Activated naive CD4-positive, alpha-beta T cell treated with anti-CD3 and anti-CD28 coated beads, Interleukin-2, amount 50 U/mL, for 72 hours (primary cell): Measurements from ENCODE around the gene MRPL30. TPM values are rescaled to one million over a fixed set of nuclear protein-coding genes. Genes with fewer than 3 reads are reported as not detected.
"Not testable (repeated sequence)": the region's sequence is repeated elsewhere in the genome, so short reads cannot be mapped to it uniquely, and the experiment has no call there.

Experiments
- ATAC-seq, 2 donors: fragments of 150-1000 bp; cut with Tn5 transposase; 2 replicates each; pipeline ENCODE4 v1.10.0; 2021; ENCODE audit warnings: mild to moderate bottlenecking in 2 of 2, moderate library complexity in 2 of 2
- DNase-seq, 2 donors: peaks; one replicate each; pipeline ENCODE4 v3.0.0; 2021 to 2022; ENCODE audit warnings: low spot score in 2 of 2
- H3K27ac Mint-ChIP-seq, 2 donors: one replicate each; pipeline ENCODE4 v1.8.0; 2022; ENCODE audit warnings: mild to moderate bottlenecking in 2 of 2, mixed read lengths in 2 of 2
- H3K36me3 Mint-ChIP-seq, 2 donors: one replicate each; pipeline ENCODE4 v1.8.0; 2022; ENCODE audit warnings: mixed read lengths in 2 of 2
- H3K9me3 Mint-ChIP-seq, 2 donors: one replicate each; pipeline ENCODE4 v1.8.0; 2022; ENCODE audit warnings: mixed read lengths in 2 of 2
- total RNA-seq, 2 donors: library from RNA; stranded (reverse); gene quantifications; one replicate each; pipeline ENCODE4 v1.2.3, GENCODE V29; 2022

Gene MRPL30
- total RNA-seq, 2 donors from 2014 or later, result 27.9 to 48.5 TPM

DNA sequence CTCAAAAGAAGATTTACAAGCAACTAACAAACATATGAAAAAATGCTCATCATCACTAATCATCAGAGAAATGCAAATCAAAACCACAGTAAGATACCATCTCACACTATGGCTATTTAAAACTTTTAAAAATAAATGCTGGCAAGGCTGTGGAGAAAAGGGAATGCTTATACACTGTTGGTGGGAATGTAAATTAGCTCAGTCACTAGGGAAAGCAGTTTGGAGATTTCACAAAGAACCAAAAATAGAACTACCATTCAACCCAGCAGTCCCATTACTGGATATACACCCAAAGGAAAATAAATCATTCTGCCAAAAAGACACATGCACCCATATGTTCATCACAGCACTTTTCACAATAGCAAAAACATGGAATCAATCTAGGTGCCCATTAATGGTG is 52.2 kb downstream of the MRPL30 start:
- DNase-seq, H3K27ac Mint-ChIP-seq, ATAC-seq: not testable (repeated sequence)
- Mint-ChIP-seq H3K36me3 (peaks cover 8 to 14% of the 10 kb centered on the region in 2 donors), H3K9me3 (peaks cover 19 to 36% of the 10 kb centered on the region in 2 donors)

- no peak overlapping the region for H3K27ac Mint-ChIP-seq
- H3K36me3 Mint-ChIP-seq, result peaks cover 0 to 8% of the 10 kb centered on the region in 2 donors
- peaks cover 0 to 15% of the 10 kb centered on the region in 2 donors for H3K9me3 Mint-ChIP-seq
- no peak for ATAC-seq
- no peak for DNase-seq
Measured at GRCh38 chr2:99238599-99238998, 57.6 kb downstream of the MRPL30 start.

GRCh38 chr2:99240431-99240830 is 59.4 kb downstream of the MRPL30 start:
- Mint-ChIP-seq H3K27ac (no peak overlapping the region), H3K9me3 (no peaks in the 10 kb centered on the region), H3K36me3 (no peaks in the 10 kb centered on the region)
- no peak for DNase-seq
- no peak for ATAC-seq

- Mint-ChIP-seq H3K9me3 (peaks cover 0 to 6% of the 10 kb centered on the region in 2 donors), H3K27ac (no peak overlapping the region), H3K36me3 (peaks cover 9 to 12% of the 10 kb centered on the region in 2 donors)
- ATAC-seq, result no peak
- no peak for DNase-seq
Measured at GRCh38 chr2:99242151-99242550, 61.2 kb downstream of the MRPL30 start.

Other genes with a start within 250 kb of the MRPL30 start
- under 1 TPM in 1 of 2 donors, not detected in 1; 0.12 TPM for gene CRACDL, start 245.0 kb upstream of the MRPL30 start, total RNA-seq
- 1 to 10 TPM; 2.1 to 4.9 TPM for gene C2orf15, start 39.5 kb upstream of the MRPL30 start, total RNA-seq
- gene TSGA10, start 26.2 kb upstream of the MRPL30 start, total RNA-seq, result 1 to 10 TPM; 5.2 to 8.0 TPM
- gene LIPT1, start 26.2 kb upstream of the MRPL30 start, total RNA-seq, result 1 to 10 TPM; 3.5 to 6.9 TPM
- 100 to 1,000 TPM in 1 of 2 donors, 10 to 100 TPM in 1; 71.5 to 107 TPM for gene MITD1, start 126 bp upstream of the MRPL30 start, total RNA-seq
- not detected for gene LYG2, start 74.5 kb downstream of the MRPL30 start, total RNA-seq
- 1 to 10 TPM in 1 of 2 donors, under 1 TPM in 1; 0.91 to 1.1 TPM for gene LYG1, start 120.0 kb downstream of the MRPL30 start, total RNA-seq
- gene TXNDC9, start 155.1 kb downstream of the MRPL30 start, total RNA-seq, result 10 to 100 TPM; 25.9 to 29.9 TPM
- gene EIF5B, start 156.2 kb downstream of the MRPL30 start, total RNA-seq, result 10 to 100 TPM; 68.6 to 77.7 TPM